IPS-18c (cell line): ENCODE measurements around the gene IGFBP7.

ENCODE experiments used
- H3K4me3 ChIP-seq: 2 replicates; pipeline ENCODE4 v1.7.0; 2013; ENCODE audit warnings: low read depth, mild to moderate bottlenecking, low read length, moderate library complexity; ENCODE audit not compliant: insufficient read depth
- H3K9me3 ChIP-seq: one replicate; pipeline ENCODE4 v1.6.1; 2013; ENCODE audit warnings: mild to moderate bottlenecking, low read length, moderate library complexity; ENCODE audit not compliant: control insufficient read depth, insufficient read depth

Gene IGFBP7

GRCh38 chr4:57109847-57110639 is at the start of gene IGFBP7:
TSS of gene IGFBP7 (minus strand) at chr4:57110385. CDS start at chr4:57110351, 34 bp downstream.
- H3K4me3 ChIP-seq = peak within 1 kb of the TSS; percentile 64
- no peaks in the 10 kb centered on the region for H3K9me3 ChIP-seq

DNA sequence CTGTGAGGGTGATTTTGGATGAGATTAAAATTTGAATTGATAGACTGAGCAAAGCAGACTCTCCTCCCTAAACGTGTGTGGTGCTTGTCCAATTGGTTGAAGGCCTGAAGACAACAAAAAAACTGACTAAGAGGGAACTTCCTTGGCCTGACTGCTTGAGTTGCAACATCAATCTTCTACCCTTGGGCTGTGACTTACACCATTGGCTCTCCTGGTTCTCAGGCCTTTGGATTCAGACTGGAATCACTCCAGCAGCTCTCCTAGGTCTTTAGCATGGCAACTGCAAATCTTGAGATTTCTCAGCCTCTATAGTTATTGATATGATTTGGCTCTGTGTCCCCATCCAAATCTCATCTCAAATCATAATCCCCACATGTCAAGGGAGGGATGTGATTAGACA is 49.7 kb upstream of the IGFBP7 start:
- H3K4me3 ChIP-seq = no peak overlapping the region
- no peaks in the 10 kb centered on the region for H3K9me3 ChIP-seq

GRCh38 chr4:57158762-57159161 is 48.6 kb upstream of the IGFBP7 start:
- no peak overlapping the region for H3K4me3 ChIP-seq
- no peaks in the 10 kb centered on the region for H3K9me3 ChIP-seq

- H3K9me3 ChIP-seq = no peaks in the 10 kb centered on the region
- no peak overlapping the region for H3K4me3 ChIP-seq
Measured at GRCh38 chr4:57158221-57158620, 48.0 kb upstream of the IGFBP7 start.

DNA sequence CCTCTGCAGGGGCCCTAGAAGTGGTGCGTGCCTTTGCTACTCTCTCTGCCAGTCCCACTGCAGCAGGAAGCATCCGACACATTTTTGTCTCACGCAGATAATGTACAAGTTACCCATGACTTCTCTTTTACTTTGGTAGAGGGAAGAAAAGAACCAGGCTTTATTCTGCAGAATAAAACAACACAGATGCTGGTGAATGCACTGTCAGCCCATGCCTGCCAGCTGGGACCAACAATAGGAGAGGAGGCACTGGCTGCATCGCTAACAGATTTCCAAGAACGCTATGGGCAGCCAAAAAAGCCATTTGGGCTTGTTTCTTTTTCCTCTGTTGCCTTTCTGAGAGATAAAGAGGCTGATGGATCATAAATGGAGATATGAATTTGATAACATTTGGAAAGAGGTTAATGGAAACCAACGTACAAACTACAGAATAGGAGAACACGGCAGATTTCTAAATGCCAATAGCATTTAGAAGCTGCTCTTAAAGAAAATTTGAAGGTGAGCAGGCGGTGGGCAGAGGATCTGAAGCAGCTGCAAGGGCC is 47.5 kb upstream of the IGFBP7 start:
- Histone ChIP-seq H3K9me3 (no peaks in the 10 kb centered on the region), H3K4me3 (no peak overlapping the region)

- Histone ChIP-seq H3K4me3 (no peak overlapping the region), H3K9me3 (no peaks in the 10 kb centered on the region)
Measured at GRCh38 chr4:57156242-57156990, 46.2 kb upstream of the IGFBP7 start.

- Histone ChIP-seq H3K4me3 (no peak overlapping the region), H3K9me3 (no peaks in the 10 kb centered on the region)
Measured at GRCh38 chr4:57154926-57155325, 44.7 kb upstream of the IGFBP7 start.

DNA sequence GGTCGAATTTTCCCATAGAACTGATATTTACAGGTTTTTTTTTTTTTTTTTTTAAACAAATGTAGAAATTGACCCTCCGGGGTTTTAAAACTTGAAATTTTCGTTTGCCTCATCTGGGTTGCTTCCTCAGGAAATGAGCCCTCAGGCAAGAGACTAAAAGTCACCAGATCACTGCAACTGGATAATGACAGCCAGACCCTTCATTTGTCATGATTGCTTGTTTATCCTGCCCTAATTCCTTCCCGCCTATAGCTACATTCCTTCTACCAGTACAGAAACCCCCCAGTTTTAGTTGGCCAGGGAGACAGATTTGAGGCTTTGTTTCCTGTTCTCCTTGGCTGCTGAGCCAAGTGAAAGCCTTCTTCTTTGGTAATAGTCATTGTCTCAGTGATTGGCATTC is 44.0 kb upstream of the IGFBP7 start:
- Histone ChIP-seq H3K9me3 (no peaks in the 10 kb centered on the region), H3K4me3 (no peak overlapping the region)

DNA sequence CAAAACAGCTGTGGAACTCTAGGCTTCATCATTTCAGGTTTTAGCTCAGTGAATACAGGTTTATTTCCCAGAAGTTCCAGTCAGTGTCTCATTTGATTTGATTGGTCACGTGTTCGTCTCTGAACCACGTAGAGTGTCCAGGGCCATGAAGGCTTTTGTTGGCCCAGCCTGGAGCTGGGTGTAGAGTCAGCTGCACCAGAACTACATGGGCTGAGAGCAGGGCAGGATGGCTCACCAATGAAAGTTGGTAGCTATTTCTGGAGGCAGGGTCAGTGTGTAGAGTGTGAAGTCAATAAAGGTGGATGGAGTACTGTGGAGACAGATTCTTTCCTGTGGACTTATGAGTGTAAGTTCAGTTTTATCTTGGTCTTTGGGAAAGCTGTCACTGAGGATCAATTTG is 43.0 kb upstream of the IGFBP7 start:
- Histone ChIP-seq H3K9me3 (no peaks in the 10 kb centered on the region), H3K4me3 (no peak overlapping the region)

DNA sequence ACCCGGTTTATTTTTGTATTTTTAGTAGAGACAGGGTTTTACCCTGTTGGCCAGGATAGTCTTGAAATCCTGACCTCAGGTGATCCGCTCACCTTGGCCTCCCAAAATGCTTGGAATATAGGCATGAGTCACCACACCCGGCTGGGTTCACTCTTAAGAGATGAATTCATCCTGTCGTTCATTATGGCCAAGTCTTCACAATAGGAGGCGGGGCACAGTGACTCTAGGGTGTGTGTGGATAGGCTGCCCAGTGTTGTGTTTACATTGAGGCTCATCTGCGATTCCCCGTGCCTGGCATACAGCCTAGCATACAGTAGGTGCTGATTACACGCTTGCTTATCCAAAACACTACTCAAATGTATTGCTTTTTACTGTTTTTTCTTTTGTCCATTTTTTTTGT is 41.3 kb upstream of the IGFBP7 start:
- H3K9me3 ChIP-seq = no peaks in the 10 kb centered on the region
- no peak overlapping the region for H3K4me3 ChIP-seq

DNA sequence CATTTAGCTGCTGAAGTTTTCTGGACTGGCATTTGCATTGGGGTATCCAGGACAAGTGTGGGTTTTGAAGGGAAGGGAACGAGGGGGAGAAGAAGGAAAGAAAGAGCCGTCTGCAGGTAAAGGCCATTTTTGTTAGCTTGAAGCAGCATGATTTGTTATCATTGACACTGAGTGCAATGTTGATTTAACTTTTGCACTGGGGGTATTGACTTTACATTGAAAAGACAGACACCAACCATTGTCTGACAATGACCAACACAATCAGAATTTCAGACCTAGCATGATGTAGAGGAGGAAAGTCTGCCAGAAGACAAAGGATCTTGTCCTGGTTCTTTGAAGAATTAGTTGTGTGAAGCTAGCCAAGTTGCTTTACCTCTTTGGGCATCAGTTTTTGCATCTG is 39.6 kb upstream of the IGFBP7 start:
- H3K4me3 ChIP-seq = no peak overlapping the region
- H3K9me3 ChIP-seq = no peaks in the 10 kb centered on the region

DNA sequence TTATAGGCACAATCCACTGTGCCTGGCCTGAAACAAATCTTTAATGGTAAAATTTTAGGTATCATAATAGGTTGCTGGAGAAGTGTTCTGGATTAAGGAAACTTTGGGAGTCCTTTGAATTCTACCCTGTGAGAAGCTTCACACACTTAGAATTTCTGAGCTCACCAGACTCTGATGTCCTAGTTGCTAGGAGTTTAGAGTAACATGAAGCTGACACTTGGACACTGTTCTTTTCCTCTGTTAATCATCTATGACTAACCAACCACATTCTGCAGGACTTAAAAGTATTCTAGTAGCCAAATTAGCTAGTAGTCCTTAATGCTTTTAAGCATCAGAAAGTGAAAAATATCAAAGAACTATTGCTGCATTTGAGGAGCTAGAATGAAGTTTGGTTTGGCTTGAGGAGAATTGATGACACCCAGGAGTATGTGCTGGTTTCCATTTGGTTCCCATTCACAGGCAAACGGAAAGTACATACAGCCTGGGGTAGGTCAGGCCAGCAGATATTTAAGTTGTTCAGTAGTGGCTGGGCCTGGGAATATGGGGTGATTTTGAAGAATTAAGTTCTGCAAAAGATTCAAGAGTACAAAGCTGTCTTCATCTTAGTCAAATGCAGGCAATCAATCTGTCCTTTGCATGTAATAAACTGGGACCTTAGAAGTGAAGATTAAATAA is 38.8 kb upstream of the IGFBP7 start:
- H3K9me3 ChIP-seq = no peaks in the 10 kb centered on the region
- no peak overlapping the region for H3K4me3 ChIP-seq

DNA sequence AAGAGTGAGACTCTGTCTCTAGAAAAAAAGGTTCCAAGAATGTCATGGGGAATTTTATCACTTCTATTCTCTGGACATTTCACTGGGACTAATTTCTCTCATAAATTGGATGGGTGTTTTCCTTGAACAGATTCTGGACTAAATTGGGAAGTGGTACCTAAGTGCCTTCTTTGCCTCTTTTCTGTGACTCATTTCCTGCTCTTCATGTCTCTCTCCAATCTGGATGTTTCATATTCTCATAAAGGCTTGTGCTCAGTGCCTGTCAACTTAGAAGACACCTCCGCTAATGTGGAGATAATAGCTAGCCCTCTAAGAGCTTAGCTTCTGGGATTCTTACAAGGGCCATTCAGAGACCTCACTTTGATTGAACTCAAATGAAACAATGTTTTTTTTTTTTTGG is 38.0 kb upstream of the IGFBP7 start:
- no peaks in the 10 kb centered on the region for H3K9me3 ChIP-seq

DNA sequence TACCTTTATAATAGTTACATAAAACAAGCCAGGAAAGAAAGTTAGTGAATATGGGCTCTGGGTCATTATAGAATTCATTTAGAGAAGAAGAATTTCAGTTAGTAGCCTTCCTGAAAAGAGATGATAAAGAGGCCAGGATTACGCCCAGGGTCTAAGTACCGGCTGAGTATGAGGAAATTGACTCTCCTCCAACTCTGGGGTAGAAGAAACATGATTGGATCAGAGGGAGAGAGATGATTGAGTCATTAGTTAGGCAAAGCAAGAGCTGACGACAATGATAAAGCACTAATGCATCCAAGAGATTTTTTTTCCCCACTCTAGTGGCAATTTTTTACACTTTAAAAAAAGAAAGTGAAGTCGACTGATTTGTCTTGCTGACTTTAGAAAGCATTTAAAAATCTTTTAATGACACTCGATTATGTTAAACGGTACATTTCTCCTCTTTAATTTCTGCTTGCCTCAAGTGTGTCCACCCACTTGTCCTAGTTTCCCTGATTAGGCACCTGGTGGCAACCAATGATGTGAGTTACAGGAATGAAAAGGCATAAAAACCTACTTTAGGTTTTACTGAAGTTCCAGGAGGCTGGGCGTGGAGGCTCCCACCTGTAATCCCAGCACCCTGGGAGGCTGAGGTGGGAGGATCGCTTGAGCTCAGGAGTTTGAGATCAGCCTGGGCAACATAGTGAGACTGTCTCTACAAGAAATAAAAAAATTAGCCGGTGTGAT is 37.3 kb upstream of the IGFBP7 start:
- no peaks in the 10 kb centered on the region for H3K9me3 ChIP-seq
- H3K4me3 ChIP-seq = no peak overlapping the region

More for the DNA sequence above, 38.0 kb upstream of the IGFBP7 start:
- H3K4me3 ChIP-seq = no peak overlapping the region

DNA sequence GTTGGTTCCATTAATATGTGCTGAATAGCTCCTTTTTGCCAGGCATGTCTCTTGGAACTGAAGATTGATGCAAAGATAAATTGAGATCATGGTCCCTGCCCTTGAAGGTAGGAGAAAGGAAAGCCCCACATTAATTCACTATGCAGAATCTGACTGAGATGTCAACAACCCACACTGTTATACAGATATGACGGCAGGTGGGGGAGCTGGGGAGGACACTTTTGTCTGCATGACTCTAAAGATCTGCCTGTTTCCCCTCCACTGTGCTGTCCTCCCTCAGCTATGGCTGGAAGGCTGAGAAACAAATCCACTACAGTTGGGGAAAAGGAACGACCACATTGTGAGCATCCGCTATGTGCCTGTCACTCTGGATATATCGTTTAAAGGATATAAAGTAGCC is 36.3 kb upstream of the IGFBP7 start:
- Histone ChIP-seq H3K4me3 (no peak overlapping the region), H3K9me3 (no peaks in the 10 kb centered on the region)

DNA sequence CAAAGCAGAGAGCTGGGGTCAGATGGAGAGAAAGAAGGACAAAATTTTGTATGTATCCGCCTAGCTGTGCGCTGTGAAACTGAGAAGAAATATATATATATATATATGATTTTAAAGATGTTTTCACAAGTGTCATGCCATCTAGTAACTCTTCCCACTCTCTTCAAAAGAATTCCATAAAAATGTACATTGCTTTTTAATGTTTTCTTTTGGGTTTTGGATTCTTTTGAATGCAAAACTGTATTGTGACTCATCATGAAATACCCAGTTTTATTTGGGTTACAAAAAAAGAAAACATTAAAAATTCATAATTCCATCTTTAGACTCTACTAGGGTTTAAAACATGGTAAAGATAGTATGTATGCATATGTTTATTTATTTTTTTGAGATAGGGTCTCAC is 34.3 kb upstream of the IGFBP7 start:
- Histone ChIP-seq H3K4me3 (no peak overlapping the region), H3K9me3 (no peaks in the 10 kb centered on the region)

DNA sequence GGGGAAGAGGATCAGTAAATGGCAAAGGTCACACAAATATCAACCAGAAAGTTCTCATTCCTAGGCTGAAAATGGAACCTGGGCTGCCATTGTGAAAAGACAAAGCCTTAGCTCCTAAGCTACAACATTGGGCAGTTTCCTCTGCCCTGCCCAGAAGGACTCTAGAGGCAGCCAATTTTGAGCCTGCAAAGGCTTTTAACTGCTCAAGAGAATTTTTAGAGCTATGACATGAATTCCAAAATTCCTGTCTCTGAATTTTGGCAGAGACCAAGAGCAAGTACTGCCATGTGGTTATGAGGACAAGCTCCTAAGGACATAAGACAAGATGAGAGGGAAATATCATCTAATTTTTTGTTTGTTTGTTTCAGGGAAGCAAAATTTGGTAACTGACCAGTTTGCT is 29.6 kb upstream of the IGFBP7 start:
- Histone ChIP-seq H3K9me3 (no peaks in the 10 kb centered on the region), H3K4me3 (no peak overlapping the region)
